Caco-2 (cell line): ENCODE data around the gene C1orf141. TPM values are rescaled to one million over a fixed set of nuclear protein-coding genes. Genes with fewer than 3 reads are reported as not detected.

Experiments used
- BruUV-seq: library from RNA; stranded (reverse); fragments of 400-500 nt; replicated peaks from 2 replicates; lab custom pipeline; 2021; lab: Mats Ljungman, UMichigan
- CTCF ChIA-PET: fragments of 300-600 bp; sonication (Branson Sonifier 250); formaldehyde crosslinking; loops from one replicate; lab custom pipeline; 2022; ENCODE audit warnings: antibody characterized with exemption; lab: Charles Lee
- POLR2A ChIA-PET: fragments of 300-600 bp; sonication (Branson Sonifier 250); formaldehyde crosslinking; loops from one replicate; lab custom pipeline; 2022; ENCODE audit warnings: antibody characterized with exemption; lab: Charles Lee
- DNase-seq, 2 experiments: peaks; one replicate each; pipeline versions ENCODE4 v3.0.0 to v3.0.0-alpha.2; 2020 to 2022
- H3K27me3 ChIP-seq: replicated peaks from 2 replicates; pipeline ENCODE4 v1.6.0; 2011; ENCODE audit warnings: low read length; ENCODE audit not compliant: control insufficient read depth, insufficient read depth
- H3K36me3 ChIP-seq: 2 replicates; pipeline ENCODE4 v1.5.1; 2011; ENCODE audit warnings: low read length; ENCODE audit not compliant: control insufficient read depth, insufficient read depth
- H3K4me1 ChIP-seq: fragments of 250-450 bp; sonication (Bioruptor Pico); 2 replicates; pipeline ENCODE4 v1.5.1; 2020; ENCODE audit warnings: mild to moderate bottlenecking
- H3K4me3 ChIP-seq: 2 replicates; pipeline ENCODE4 v1.5.1; 2011; ENCODE audit warnings: low read depth, mild to moderate bottlenecking, control low read depth, low read length
- H3K9me3 ChIP-seq: fragments of 250-450 bp; sonication (Bioruptor Pico); 2 replicates; pipeline ENCODE4 v1.5.1; 2020; ENCODE audit warnings: mild to moderate bottlenecking, moderate library complexity
- H3K27ac Mint-ChIP-seq: one replicate; pipeline ENCODE4 v1.8.0; 2022; ENCODE audit warnings: mixed read lengths; ENCODE audit not compliant: unreplicated experiment
- H3K27me3 Mint-ChIP-seq: one replicate; pipeline ENCODE4 v1.8.0; 2022; ENCODE audit warnings: mixed read lengths; ENCODE audit not compliant: insufficient read depth, unreplicated experiment
- H3K36me3 Mint-ChIP-seq: one replicate; pipeline ENCODE4 v1.8.0; 2022; ENCODE audit warnings: mild to moderate bottlenecking, mixed read lengths; ENCODE audit not compliant: insufficient read depth, unreplicated experiment
- H3K4me1 Mint-ChIP-seq: one replicate; pipeline ENCODE4 v1.8.0; 2022; ENCODE audit warnings: low read depth, mixed read lengths; ENCODE audit not compliant: unreplicated experiment
- H3K4me3 Mint-ChIP-seq: one replicate; pipeline ENCODE4 v1.8.0; 2022; ENCODE audit warnings: mild to moderate bottlenecking, moderate library complexity, mixed read lengths; ENCODE audit not compliant: unreplicated experiment
- H3K9me3 Mint-ChIP-seq: one replicate; pipeline ENCODE4 v1.8.0; 2022; ENCODE audit warnings: mixed read lengths; ENCODE audit not compliant: unreplicated experiment
- CTCF ChIP-seq, 2 experiments: fragments of 200-600 bp in 1 of 2; IDR thresholded peaks; 1 replicate in 1 of 2; 2 replicates in 1 of 2; pipeline versions ENCODE4 v1.5.1 to v1.8.0; 2011 to 2022; ENCODE audit warnings: antibody characterized with exemption in 1 of 2, control low read depth in 1 of 2, inconsistent platforms in 1 of 2, low read depth in 1 of 2, low read length in 1 of 2, mild to moderate bottlenecking in 1 of 2, moderate library complexity in 1 of 2; ENCODE audit not compliant: insufficient read depth in 1 of 2, severe bottlenecking in 1 of 2, unreplicated experiment in 1 of 2
- intact Hi-C: fragments of 100-400 bp; cut with micrococcal nuclease; formaldehyde crosslinking; loops from one replicate; pipeline ENCODE4 v1.10.0; 2022; ENCODE audit not compliant: unreplicated experiment
- total RNA-seq: library from RNA; stranded (reverse); gene quantifications from 2 replicates; pipeline ENCODE4 v1.2.3, GENCODE V29; 2022

The C1orf141 gene
- total RNA-seq, 1 experiment from 2014 or later, result not detected

- DNase-seq, result no peak
- no TSS peak for BruUV-seq
- no peak overlapping the region for H3K4me3 Mint-ChIP-seq
- TF ChIP-seq CTCF (IDR thresholded peaks at IDR 0.05; ENCODE audit: insufficient read depth in 1 of 2, low read depth in 1 of 2, low read length in 1 of 2, severe bottlenecking in 1 of 2, unreplicated experiment in 1 of 2), result no peak
- no peak overlapping the region for H3K27ac Mint-ChIP-seq
- H3K9me3 Mint-ChIP-seq, result peaks cover 10% of the 10 kb centered on the region
- intact Hi-C loops, result no loop called here
- Histone ChIP-seq H3K27me3 (no peaks in the 10 kb centered on the region), H3K4me1 (no peaks in the 10 kb centered on the region), H3K36me3 (no peaks in the 10 kb centered on the region), H3K4me3 (no peak overlapping the region), H3K9me3 (no peaks in the 10 kb centered on the region)
- peaks cover 8% of the 10 kb centered on the region for H3K27me3 Mint-ChIP-seq
- H3K36me3 Mint-ChIP-seq, result no peaks in the 10 kb centered on the region
- ChIA-PET POLR2A (no interaction called here), CTCF (no interaction called here)
- no peaks in the 10 kb centered on the region for H3K4me1 Mint-ChIP-seq
These were observed 24.5 kb upstream of the C1orf141 start for GRCh38 chr1:67159233-67159632.

DNA sequence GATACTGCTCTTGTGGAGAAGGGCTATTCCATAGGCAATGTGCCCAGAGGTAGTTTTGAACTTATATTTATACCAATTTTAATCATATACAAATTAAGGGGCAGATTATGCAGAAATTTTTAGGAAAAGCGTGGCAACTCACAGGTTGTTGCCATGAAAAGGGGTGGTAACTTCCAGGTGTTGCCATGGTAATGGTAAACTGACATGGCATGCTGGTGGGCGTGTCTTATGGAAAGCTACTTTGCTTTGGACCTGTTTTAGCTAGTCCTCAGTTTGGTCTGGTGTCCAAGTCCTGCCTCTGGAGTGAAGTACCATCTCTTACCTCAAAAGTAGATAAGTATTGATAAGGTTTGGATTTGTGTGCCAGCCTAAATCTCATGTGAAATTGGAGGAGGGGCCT, 23.6 kb upstream of the C1orf141 start:
- no peak overlapping the region for H3K4me3 Mint-ChIP-seq
- H3K27ac Mint-ChIP-seq, result no peak overlapping the region
- H3K4me1 ChIP-seq, result no peaks in the 10 kb centered on the region
- H3K36me3 ChIP-seq, result no peaks in the 10 kb centered on the region
- TF ChIP-seq CTCF (IDR thresholded peaks at IDR 0.05; ENCODE audit: insufficient read depth in 1 of 2, low read depth in 1 of 2, low read length in 1 of 2, severe bottlenecking in 1 of 2, unreplicated experiment in 1 of 2), result no peak
- intact Hi-C loops, result no loop called here
- no TSS peak for BruUV-seq
- POLR2A ChIA-PET, result no interaction called here
- no peak for DNase-seq
- CTCF ChIA-PET, result no interaction called here
- no peaks in the 10 kb centered on the region for H3K36me3 Mint-ChIP-seq
- no peak overlapping the region for H3K4me3 ChIP-seq
- H3K9me3 ChIP-seq, result no peaks in the 10 kb centered on the region
- peaks cover 12% of the 10 kb centered on the region for H3K27me3 Mint-ChIP-seq
- no peaks in the 10 kb centered on the region for H3K27me3 ChIP-seq
- H3K4me1 Mint-ChIP-seq, result no peaks in the 10 kb centered on the region
- H3K9me3 Mint-ChIP-seq, result peaks cover 10% of the 10 kb centered on the region

GRCh38 chr1:67150931-67151330, 16.2 kb upstream of the C1orf141 start:
- Mint-ChIP-seq H3K27ac (no peak overlapping the region), H3K9me3 (no peaks in the 10 kb centered on the region), H3K4me1 (no peaks in the 10 kb centered on the region), H3K27me3 (peaks cover 11% of the 10 kb centered on the region), H3K36me3 (peaks cover 4% of the 10 kb centered on the region), H3K4me3 (no peak overlapping the region)
- Histone ChIP-seq H3K4me3 (no peak overlapping the region), H3K27me3 (no peaks in the 10 kb centered on the region), H3K4me1 (peaks cover 7% of the 10 kb centered on the region; the same call in 1 of the 2 replicates), H3K36me3 (no peaks in the 10 kb centered on the region), H3K9me3 (no peaks in the 10 kb centered on the region)
- CTCF ChIA-PET, result interaction anchor here (4.0 kb wide), 1 partner anchor 155 kb away, joined by 43 read pairs; no protein-coding TSS in a partner anchor
- intact Hi-C loops, result no loop called here
- no TSS peak for BruUV-seq
- DNase-seq, result no peak
- POLR2A ChIA-PET, result no interaction called here
- no peak for TF ChIP-seq CTCF (IDR thresholded peaks at IDR 0.05; ENCODE audit: insufficient read depth in 1 of 2, low read depth in 1 of 2, low read length in 1 of 2, severe bottlenecking in 1 of 2, unreplicated experiment in 1 of 2)
